Kidney (tissue), 14 donors: ENCODE data around the gene UPK2. TPM values are rescaled to one million over a fixed set of nuclear protein-coding genes. Genes with fewer than 3 reads are reported as not detected.

Source experiments
- DNase-seq, 5 donors: peaks; one replicate each; pipeline ENCODE4 v3.0.0-alpha.2; 2013 to 2020
- FAIRE-seq: peaks from 2 replicates; lab custom pipeline; 2012; peaks lifted over from hg19 to GRCh38; lab: Jason Lieb, UNC
- H3K27ac ChIP-seq, 2 donors: one replicate each; pipeline ENCODE4 v1.7.0; 2013; ENCODE audit warnings: low read depth in 2 of 2, low read length in 2 of 2, inconsistent platforms in 1 of 2
- H3K27me3 ChIP-seq: one replicate; pipeline ENCODE4 v1.7.1; 2013; ENCODE audit warnings: low read length, inconsistent platforms; ENCODE audit not compliant: control insufficient read depth, insufficient read depth
- H3K36me3 ChIP-seq, 3 donors: one replicate each; pipeline versions ENCODE4 v1.7.0 to v1.7.1; 2013; ENCODE audit warnings: low read length in 3 of 3, control low read depth in 1 of 3, inconsistent platforms in 1 of 3; ENCODE audit not compliant: insufficient read depth in 3 of 3, control insufficient read depth in 2 of 3
- H3K4me1 ChIP-seq, 3 donors: one replicate each; pipeline versions ENCODE4 v1.7.0 to v1.7.1; 2013; ENCODE audit warnings: low read length in 3 of 3, inconsistent platforms in 1 of 3, low read depth in 1 of 3; ENCODE audit not compliant: control insufficient read depth in 2 of 3, insufficient read depth in 2 of 3
- H3K4me3 ChIP-seq, 3 donors: one replicate each; pipeline versions ENCODE4 v1.7.0 to v1.8.1; 2013; ENCODE audit warnings: low read length in 3 of 3, control low read depth in 1 of 3, inconsistent platforms in 1 of 3
- H3K9ac ChIP-seq, 3 donors: one replicate each; pipeline versions ENCODE4 v1.7.0 to v1.7.1; 2013; ENCODE audit warnings: low read length in 3 of 3, control low read depth in 1 of 3, inconsistent platforms in 1 of 3
- H3K9me3 ChIP-seq, 3 donors: one replicate each; pipeline versions ENCODE4 v1.7.0 to v1.7.1; 2013; ENCODE audit warnings: low read length in 3 of 3, control low read depth in 1 of 3, inconsistent platforms in 1 of 3; ENCODE audit not compliant: control insufficient read depth in 2 of 3, insufficient read depth in 1 of 3
- CTCF ChIP-seq: IDR thresholded peaks from 3 replicates; pipeline ENCODE4 v1.5.1; 2012; ENCODE audit warnings: mild to moderate bottlenecking, moderate library complexity, borderline replicate concordance; ENCODE audit not compliant: insufficient read depth; ENCODE audit errors: extremely low read depth
- intact Hi-C: fragments of 100-400 bp; cut with DNase I; formaldehyde crosslinking; loops from one replicate; pipeline ENCODE4 v1.11.1; 2022
- polyA plus RNA-seq: library from polyadenylated mRNA; stranded (reverse); fragments of 350-450 nt; fragmentation: Illumina TruSeq; extraction: RNeasy Lipid Tissue Mini Kit (QIAGEN cat#74804); gene quantifications from one replicate; pipeline ENCODE4 v1.2.3, GENCODE V29; 2014; ENCODE audit warnings: low read depth, low replicate concordance; ENCODE audit not compliant: insufficient read depth
- total RNA-seq: library from RNA; stranded (reverse); fragmentation: NEBNext Ultra II Directional; extraction: Animal tissue kit (Norgen Biotek cat#: 25700); gene quantifications from one replicate; pipeline ENCODE4 v1.2.1, GENCODE V29; 2021
- donor health status: control.
- donor health status: control.
- donor health status: control.
- donor health status: control.
- donor health status: control.
- donor health status: DM: yes; HTN: yes; CAD: no.
- donor health status: Normal renal cell carcinoma (clear cell type).

Gene UPK2
- total and polyA plus RNA-seq, 2 donors from 2014 or later = not detected

- H3K9ac ChIP-seq = peak overlapping the region in 2 of 3 donors; percentile 26 to 69
- intact Hi-C loops = no loop called here
- H3K4me3 ChIP-seq = peak overlapping the region in 2 of 3 donors; percentile 11 to 54
- peaks cover 9 to 53% (median 48%) of the 10 kb centered on the region in 3 donors for H3K4me1 ChIP-seq
- TF ChIP-seq CTCF = no peak
- H3K27me3 ChIP-seq = no peaks in the 10 kb centered on the region
- FAIRE-seq (no peak), DNase-seq (peak; percentile 93 to 98 (median 96))
- H3K36me3 ChIP-seq = peaks cover 0 to 19% (median 3%) of the 10 kb centered on the region in 3 donors
- H3K27ac ChIP-seq = peak overlapping the region; percentile 51 to 93
- H3K9me3 ChIP-seq = no peaks in the 10 kb centered on the region
Measured at GRCh38 chr11:118908901-118909618, 47.0 kb upstream of the UPK2 start.

- peaks cover 9 to 60% (median 55%) of the 10 kb centered on the region in 3 donors for H3K4me1 ChIP-seq
- peak overlapping the region; percentile 51 to 93 for H3K27ac ChIP-seq
- H3K36me3 ChIP-seq = peaks cover 0 to 19% (median 3%) of the 10 kb centered on the region in 3 donors
- intact Hi-C loops = no loop called here
- FAIRE-seq = no peak
- peak overlapping the region in 1 of 3 donors; percentile 54 for H3K4me3 ChIP-seq
- peak overlapping the region in 2 of 3 donors; percentile 33 to 69 for H3K9ac ChIP-seq
- no peaks in the 10 kb centered on the region for H3K27me3 ChIP-seq
- H3K9me3 ChIP-seq = no peaks in the 10 kb centered on the region
- peak in 1 of 5 donors; percentile 37 for DNase-seq
- no peak for TF ChIP-seq CTCF
Measured at GRCh38 chr11:118909619-118910308, 46.3 kb upstream of the UPK2 start.

GRCh38 chr11:118910309-118911112 is 45.6 kb upstream of the UPK2 start:
- H3K9ac ChIP-seq = peak overlapping the region in 1 of 3 donors; percentile 53
- H3K27me3 ChIP-seq = no peaks in the 10 kb centered on the region
- H3K27ac ChIP-seq = peak overlapping the region; percentile 92 to 93
- TF ChIP-seq CTCF = no peak
- DNase-seq = peak; percentile 85 to 96 (median 94)
- no peak for FAIRE-seq
- intact Hi-C loops = no loop called here
- peaks cover 0 to 19% (median 3%) of the 10 kb centered on the region in 3 donors for H3K36me3 ChIP-seq
- peak overlapping the region in 1 of 3 donors; percentile 54 for H3K4me3 ChIP-seq
- no peaks in the 10 kb centered on the region for H3K9me3 ChIP-seq
- peaks cover 9 to 67% (median 62%) of the 10 kb centered on the region in 3 donors for H3K4me1 ChIP-seq
